Endothelial cell of umbilical vein (primary cell): Measurements from ENCODE around the gene MLANA. TPM values are rescaled to one million over a fixed set of nuclear protein-coding genes. Genes with fewer than 3 reads are reported as not detected.

ENCODE experiments used
- BruUV-seq: library from RNA; stranded (reverse); fragments of 400-500 nt; replicated peaks from 2 replicates; lab custom pipeline; 2021; lab: Mats Ljungman, UMichigan
- CTCF ChIA-PET: fragments of 300-600, 350-600 bp; sonication (Branson Sonifier 250); formaldehyde crosslinking; loops from one replicate; lab custom pipeline; 2021; ENCODE audit warnings: antibody characterized with exemption, inconsistent platforms; lab: Charles Lee
- POLR2A ChIA-PET: fragments of 300-600, 350-600 bp; sonication (Branson Sonifier 250); formaldehyde crosslinking; loops from one replicate; lab custom pipeline; 2021; ENCODE audit warnings: antibody characterized with exemption, inconsistent platforms; lab: Charles Lee
- DNase-seq: peaks from one replicate; pipeline ENCODE4 v3.0.0-alpha.2; 2011; ENCODE audit warnings: low read depth, low spot score
- FAIRE-seq: peaks from 2 replicates; lab custom pipeline; 2011; peaks lifted over from hg19 to GRCh38; lab: Jason Lieb, UNC
- H2AFZ ChIP-seq: 2 replicates; pipeline ENCODE4 v1.6.0; 2012; ENCODE audit warnings: low read depth, low read length, control low read depth, inconsistent platforms
- H3K27ac ChIP-seq: 2 replicates; pipeline ENCODE4 v1.5.1; 2011; ENCODE audit warnings: low read depth, mild to moderate bottlenecking, control low read depth, low read length, moderate library complexity; ENCODE audit not compliant: insufficient read depth
- H3K27me3 ChIP-seq, 2 experiments: 2 replicates each; pipeline versions ENCODE4 v1.6.0 to v1.6.1; 2011; ENCODE audit warnings: low read length in 2 of 2, mixed read lengths in 1 of 2; ENCODE audit not compliant: control insufficient read depth in 2 of 2, insufficient read depth in 2 of 2
- H3K36me3 ChIP-seq, 2 experiments: 2 replicates in 1 of 2; 3 replicates in 1 of 2; pipeline ENCODE4 v1.5.1; 2011; ENCODE audit warnings: low read length in 2 of 2, mild to moderate bottlenecking in 1 of 2, moderate library complexity in 1 of 2; ENCODE audit not compliant: control insufficient read depth in 2 of 2, insufficient read depth in 2 of 2; ENCODE audit errors: extremely low read depth in 1 of 2
- H3K4me1 ChIP-seq: 3 replicates; pipeline ENCODE4 v1.5.1; 2011; ENCODE audit warnings: mild to moderate bottlenecking, low read length; ENCODE audit not compliant: control insufficient read depth, insufficient read depth; ENCODE audit errors: extremely low read depth
- H3K4me2 ChIP-seq: 2 replicates; pipeline ENCODE4 v1.6.1; 2011; ENCODE audit warnings: low read length, control low read depth, mixed read lengths; ENCODE audit not compliant: insufficient read depth
- H3K4me3 ChIP-seq, 3 experiments: fragments of 200-600 bp in 1 of 3; sonication (generic), shearing (Covaris generic) in 1 of 3; replicated peaks in 1 of 3; 2 replicates each; pipeline ENCODE4 v1.5.1; 2011 to 2016; ENCODE audit warnings: control low read depth in 3 of 3, low read length in 3 of 3, mild to moderate bottlenecking in 2 of 3, inconsistent platforms in 1 of 3, low read depth in 1 of 3, moderate library complexity in 1 of 3; ENCODE audit not compliant: insufficient read depth in 1 of 3
- H3K79me2 ChIP-seq: 2 replicates; pipeline ENCODE4 v1.6.0; 2012; ENCODE audit warnings: low read length, inconsistent platforms; ENCODE audit not compliant: control insufficient read depth, insufficient read depth
- H3K9ac ChIP-seq: replicated peaks from 2 replicates; pipeline ENCODE3; 2011; ENCODE audit warnings: low read length, control low read depth; ENCODE audit not compliant: insufficient read depth; ENCODE audit errors: extremely low read depth
- H3K9me1 ChIP-seq: replicated peaks from 3 replicates; pipeline ENCODE4 v1.6.0; 2011; ENCODE audit warnings: mild to moderate bottlenecking, low read length; ENCODE audit not compliant: control insufficient read depth, insufficient read depth; ENCODE audit errors: extremely low read depth
- H3K9me3 ChIP-seq: replicated peaks from 2 replicates; pipeline ENCODE4 v1.5.1; 2012; ENCODE audit warnings: low read length, inconsistent platforms; ENCODE audit not compliant: control insufficient read depth, insufficient read depth
- H4K20me1 ChIP-seq: replicated peaks from 2 replicates; pipeline ENCODE3; 2011; ENCODE audit warnings: mild to moderate bottlenecking, low read length; ENCODE audit not compliant: control insufficient read depth, insufficient read depth; ENCODE audit errors: extremely low read depth
- EZH2 ChIP-seq: IDR thresholded peaks from 2 replicates; pipeline ENCODE4 v1.6.1; 2012; ENCODE audit warnings: borderline replicate concordance, low read depth, mild to moderate bottlenecking, moderate library complexity, low read length, inconsistent platforms; ENCODE audit not compliant: severe bottlenecking
- FOS ChIP-seq: IDR thresholded peaks from 2 replicates; pipeline ENCODE4 v1.6.1; 2011; ENCODE audit warnings: mild to moderate bottlenecking, low read length, moderate library complexity, borderline replicate concordance; ENCODE audit not compliant: insufficient read depth
- GATA2 ChIP-seq: IDR thresholded peaks from 2 replicates; pipeline ENCODE4 v1.7.0; 2011; ENCODE audit warnings: low read depth, mild to moderate bottlenecking, moderate library complexity, mixed read lengths, low read length; ENCODE audit not compliant: insufficient read length, insufficient read depth
- JUN ChIP-seq: IDR thresholded peaks from 2 replicates; pipeline ENCODE4 v1.6.1; 2011; ENCODE audit warnings: borderline replicate concordance, low read depth; ENCODE audit not compliant: insufficient read length, insufficient read depth
- MYC ChIP-seq: IDR thresholded peaks from one replicate; pipeline ENCODE4 v1.6.1; 2011; ENCODE audit warnings: mild to moderate bottlenecking, low read depth, low read length
- POLR2A ChIP-seq: IDR thresholded peaks from 2 replicates; pipeline ENCODE4 v1.6.1; 2012; ENCODE audit warnings: low read depth, mild to moderate bottlenecking, control low read depth, low read length
- POLR2AphosphoS5 ChIP-seq: IDR thresholded peaks from 2 replicates; pipeline ENCODE4 v1.6.1; 2012; ENCODE audit warnings: low read depth, mild to moderate bottlenecking, control low read depth, low read length, moderate library complexity; ENCODE audit not compliant: insufficient read depth
- dilution Hi-C: fragments of 300-500 bp; cut with MboI; formaldehyde crosslinking; loops from one replicate; pipeline ENCODE4 v1.15.0; 2019; ENCODE audit warnings: low sequenced_read_pairs; ENCODE audit not compliant: extremely low pct_ligation_motif_present
- intact Hi-C: fragments of 100-400 bp; cut with micrococcal nuclease; formaldehyde crosslinking; loops from one replicate; pipeline ENCODE4 v1.10.0; 2022
- polyA plus RNA-seq, 4 experiments: library from polyadenylated mRNA; depleted of rRNA in 3 of 4; stranded (reverse) in 3 of 4; unstranded in 1 of 4; fragments of >200 nt; gene quantifications; 2 replicates each; pipeline versions ENCODE4 v1.2.1 to v1.2.3, GENCODE V29; 2011 to 2012; ENCODE audit warnings: missing spikeins in 1 of 4
- total RNA-seq: library from RNA; stranded (reverse); gene quantifications from 2 replicates; pipeline ENCODE4 v1.2.3, GENCODE V29; 2021
- TF ChIP-seq, protein P1 (sequence below), 2 donors: IDR thresholded peaks; 1 replicate in 1 of 2; 2 replicates in 1 of 2; pipeline ENCODE4 v1.5.1; 2011; ENCODE audit warnings: low read length in 2 of 2, mild to moderate bottlenecking in 2 of 2, moderate library complexity in 2 of 2, control low read depth in 1 of 2, inconsistent platforms in 1 of 2, low read depth in 1 of 2; ENCODE audit not compliant: insufficient read depth in 1 of 2; ENCODE audit errors: extremely low read depth in 1 of 2
- TF ChIP-seq, protein P2 (sequence below): IDR thresholded peaks from 2 replicates; pipeline ENCODE4 v1.6.1; 2011; ENCODE audit not compliant: insufficient read depth, insufficient read length

The MLANA gene
- total and polyA plus RNA-seq, 2 donors (not counting 3 experiments of a cell fraction or from before 2014, with no cell fraction given) = not detected

DNA sequence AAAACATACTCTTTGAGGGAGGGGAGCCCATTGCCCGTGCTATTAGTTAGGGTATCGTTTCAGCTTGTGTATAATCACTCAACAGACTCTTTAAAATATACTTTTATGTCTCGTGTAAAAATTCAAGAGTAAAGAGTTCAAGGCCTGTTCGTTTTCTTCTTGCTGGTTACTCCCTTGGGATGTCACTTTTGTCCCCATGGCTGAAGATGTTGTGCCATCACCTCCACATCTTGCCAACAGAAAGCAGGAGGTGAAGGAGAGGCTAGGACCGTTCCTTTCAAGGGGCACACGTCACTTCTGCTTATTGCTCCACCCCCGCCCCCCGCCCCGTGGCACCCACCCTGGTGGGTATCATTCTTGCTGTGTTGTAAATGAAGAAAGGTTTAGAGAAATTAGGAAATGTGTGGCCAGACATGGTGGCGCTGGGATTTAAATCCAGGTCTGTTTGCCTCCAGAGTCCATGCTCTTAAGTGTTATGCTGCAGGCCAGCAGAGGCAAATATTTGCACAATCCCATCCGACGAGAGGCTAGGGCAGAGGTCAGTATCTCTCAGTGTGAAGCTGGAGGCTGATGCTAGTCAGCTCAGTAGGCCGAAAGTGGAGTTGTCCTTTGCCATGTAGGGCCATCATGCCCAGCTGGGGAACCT, 3.0 kb downstream of the MLANA start:
- H3K27ac ChIP-seq = no peak overlapping the region
- no peak for DNase-seq
- no peaks in the 10 kb centered on the region for H3K9me1 ChIP-seq
- no peak overlapping the region for H3K9ac ChIP-seq
- H3K9me3 ChIP-seq = no peaks in the 10 kb centered on the region
- intact Hi-C loops (no loop called here), dilution Hi-C loops (no loop called here)
- no peaks in the 10 kb centered on the region for H3K79me2 ChIP-seq
- H2AFZ ChIP-seq = no peak overlapping the region
- FAIRE-seq = no peak
- peaks cover 0 to 2% of the 10 kb centered on the region in 2 experiments for H3K36me3 ChIP-seq
- no peaks in the 10 kb centered on the region for H4K20me1 ChIP-seq
- H3K4me2 ChIP-seq = no peak overlapping the region
- TF ChIP-seq GATA2 (no peak), POLR2AphosphoS5 (no peak), MYC (no peak), JUN (no peak), POLR2A (no peak), FOS (no peak), EZH2 (no peak)
- TF ChIP-seq, protein P1, sequence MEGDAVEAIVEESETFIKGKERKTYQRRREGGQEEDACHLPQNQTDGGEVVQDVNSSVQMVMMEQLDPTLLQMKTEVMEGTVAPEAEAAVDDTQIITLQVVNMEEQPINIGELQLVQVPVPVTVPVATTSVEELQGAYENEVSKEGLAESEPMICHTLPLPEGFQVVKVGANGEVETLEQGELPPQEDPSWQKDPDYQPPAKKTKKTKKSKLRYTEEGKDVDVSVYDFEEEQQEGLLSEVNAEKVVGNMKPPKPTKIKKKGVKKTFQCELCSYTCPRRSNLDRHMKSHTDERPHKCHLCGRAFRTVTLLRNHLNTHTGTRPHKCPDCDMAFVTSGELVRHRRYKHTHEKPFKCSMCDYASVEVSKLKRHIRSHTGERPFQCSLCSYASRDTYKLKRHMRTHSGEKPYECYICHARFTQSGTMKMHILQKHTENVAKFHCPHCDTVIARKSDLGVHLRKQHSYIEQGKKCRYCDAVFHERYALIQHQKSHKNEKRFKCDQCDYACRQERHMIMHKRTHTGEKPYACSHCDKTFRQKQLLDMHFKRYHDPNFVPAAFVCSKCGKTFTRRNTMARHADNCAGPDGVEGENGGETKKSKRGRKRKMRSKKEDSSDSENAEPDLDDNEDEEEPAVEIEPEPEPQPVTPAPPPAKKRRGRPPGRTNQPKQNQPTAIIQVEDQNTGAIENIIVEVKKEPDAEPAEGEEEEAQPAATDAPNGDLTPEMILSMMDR (IDR thresholded peaks at IDR 0.05; ENCODE audit: extremely low read depth in 1 of 2, insufficient read depth in 1 of 2, low read depth in 1 of 2, low read length in 2 of 2) = no peak
- TF ChIP-seq, protein P2, sequence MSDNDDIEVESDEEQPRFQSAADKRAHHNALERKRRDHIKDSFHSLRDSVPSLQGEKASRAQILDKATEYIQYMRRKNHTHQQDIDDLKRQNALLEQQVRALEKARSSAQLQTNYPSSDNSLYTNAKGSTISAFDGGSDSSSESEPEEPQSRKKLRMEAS = no peak
- peaks cover 3% of the 10 kb centered on the region in 2 experiments for H3K27me3 ChIP-seq
- H3K4me3 ChIP-seq = no peak overlapping the region
- BruUV-seq = no TSS peak
- ChIA-PET POLR2A (no interaction called here), CTCF (interaction anchor here (2.5 to 3.4 kb wide), 2 partner anchors 161 to 412 kb away, joined by 6 to 18 read pairs; no protein-coding TSS in a partner anchor)
- H3K4me1 ChIP-seq = no peaks in the 10 kb centered on the region
